HepG2 (cell line): Measurements from ENCODE around the gene TUBA4B. TPM values are rescaled to one million over a fixed set of nuclear protein-coding genes. Genes with fewer than 3 reads are reported as not detected.
A peak's percentile ranks its signal among the peaks of the same experiment; 100 is the strongest.

Experiments used
- ADNP ChIP-seq: sonication (generic); formaldehyde crosslinking; IDR thresholded peaks from 2 replicates; pipeline ENCODE4 v1.4.0; 2020; ENCODE audit warnings: missing genetic modification reagents
- CBX5 ChIP-seq: sonication (generic); formaldehyde crosslinking; IDR thresholded peaks from 2 replicates; pipeline ENCODE4 v1.4.0; 2020; ENCODE audit warnings: missing genetic modification reagents, borderline replicate concordance
- KLF6 ChIP-seq: IDR thresholded peaks from 2 replicates; pipeline ENCODE4 v1.8.0; 2016; ENCODE audit warnings: missing biosample characterization, missing genetic modification reagents
- MNT ChIP-seq: fragments of 450-650 bp; IDR thresholded peaks from 2 replicates; pipeline ENCODE4 v1.6.1; 2016
- REPIN1 ChIP-seq: sonication (generic); formaldehyde crosslinking; IDR thresholded peaks from 2 replicates; pipeline ENCODE4 v1.8.0; 2022; ENCODE audit warnings: missing genetic modification reagents, low read depth, mild to moderate bottlenecking, borderline replicate concordance
- SATB2 ChIP-seq: sonication (generic); formaldehyde crosslinking; IDR thresholded peaks from 2 replicates; pipeline ENCODE4 v1.5.0; 2020; ENCODE audit warnings: missing genetic modification reagents
- SNAPC4 ChIP-seq: sonication (generic); formaldehyde crosslinking; IDR thresholded peaks from 2 replicates; pipeline ENCODE4 v1.4.0; 2020; ENCODE audit warnings: mild to moderate bottlenecking, missing genetic modification reagents
- THAP11 ChIP-seq: IDR thresholded peaks from 2 replicates; pipeline ENCODE4 v1.6.1; 2016; ENCODE audit warnings: missing biosample characterization, missing genetic modification reagents
- ZBTB26 ChIP-seq: IDR thresholded peaks from 2 replicates; pipeline ENCODE4 v1.6.1; 2016; ENCODE audit warnings: missing compliant biosample characterization, missing genetic modification reagents, borderline replicate concordance
- ZIK1 ChIP-seq: sonication (generic); formaldehyde crosslinking; IDR thresholded peaks from 2 replicates; pipeline ENCODE4 v1.5.0; 2020; ENCODE audit warnings: mild to moderate bottlenecking, low read depth, missing genetic modification reagents, borderline replicate concordance
- ZMAT5 ChIP-seq: sonication (generic); formaldehyde crosslinking; IDR thresholded peaks from 2 replicates; pipeline ENCODE4 v1.5.0; 2020; ENCODE audit warnings: mild to moderate bottlenecking, low read depth, missing genetic modification reagents, borderline replicate concordance
- ZNF143 ChIP-seq: sonication (generic); formaldehyde crosslinking; IDR thresholded peaks from 2 replicates; pipeline ENCODE4 v1.4.0; 2020; ENCODE audit warnings: missing genetic modification reagents
- ZNF256 ChIP-seq: sonication (generic); formaldehyde crosslinking; conservative IDR thresholded peaks from 2 replicates; pipeline ENCODE4 v1.4.0; 2020; ENCODE audit warnings: missing genetic modification reagents
- ZNF30 ChIP-seq: sonication (generic); formaldehyde crosslinking; IDR thresholded peaks from 2 replicates; pipeline ENCODE4 v1.5.0; 2020; ENCODE audit warnings: mild to moderate bottlenecking, missing genetic modification reagents
- ZNF510 ChIP-seq: sonication (generic); formaldehyde crosslinking; IDR thresholded peaks from 2 replicates; pipeline ENCODE4 v1.4.0; 2020; ENCODE audit warnings: low read depth, mild to moderate bottlenecking, missing genetic modification reagents
- ZNF546 ChIP-seq: sonication (generic); formaldehyde crosslinking; conservative IDR thresholded peaks from 2 replicates; pipeline ENCODE4 v1.8.1; 2023; ENCODE audit warnings: mild to moderate bottlenecking, missing genetic modification reagents
- ZNF678 ChIP-seq: sonication (generic); formaldehyde crosslinking; IDR thresholded peaks from 2 replicates; pipeline ENCODE4 v1.4.0; 2020; ENCODE audit warnings: mild to moderate bottlenecking, missing genetic modification reagents
- ZNF800 ChIP-seq: sonication (generic); formaldehyde crosslinking; IDR thresholded peaks from 2 replicates; pipeline ENCODE4 v1.4.0; 2020; ENCODE audit warnings: missing genetic modification reagents
- polyA plus RNA-seq, 8 experiments: library from polyadenylated mRNA; depleted of rRNA in 3 of 8; stranded (reverse) in 7 of 8; unstranded in 1 of 8; fragments of >200 nt; fragmentation: Illumina TruSeq in 4 of 8; extraction: Trizol in 4 of 8; gene quantifications; 2 replicates each; pipeline versions ENCODE4 v1.2.1 to v1.2.3, GENCODE V29; 2011 to 2016; ENCODE audit warnings: low read depth in 4 of 8, missing spikeins in 1 of 8, mixed read lengths in 1 of 8; ENCODE audit not compliant: insufficient read depth in 1 of 8
- total RNA-seq, 5 experiments: library from RNA; depleted of rRNA; stranded (reverse); fragments of >200 nt; fragmentation: Illumina TruSeq; extraction: Trizol; gene quantifications; 2 replicates each; pipeline ENCODE4 v1.2.3, GENCODE V29; 2016; ENCODE audit warnings: low read depth in 1 of 5

TUBA4B gene
- total and polyA plus RNA-seq, 2 of the 13 experiments (the other 11 are each of a cell fraction or from before 2014, with no cell fraction given), result 0.18 to 0.22 TPM

GRCh38 chr2:219245148-219245898, 7.7 kb upstream of the TUBA4B start, which contains the start of the genes GLB1L and STK16 (continued):
- 0 out of 2 replicates have a peak, but pooled peaks have one; percentile 82 for TF ChIP-seq SNAPC4 (CRISPR knock-in tag)
- peak; percentile 93 for TF ChIP-seq THAP11
- peak; percentile 33; the same call in 1 of the 2 replicates for TF ChIP-seq REPIN1 (CRISPR knock-in tag)
- no peak for TF ChIP-seq ZNF30 (CRISPR knock-in tag)
- no peak for TF ChIP-seq ZMAT5 (CRISPR knock-in tag)
- TF ChIP-seq ZNF678, result no peak
- TF ChIP-seq ADNP, result no peak
- peak; percentile 78; the same call in 1 of the 2 replicates for TF ChIP-seq SATB2
- TF ChIP-seq ZNF800 (CRISPR knock-in tag), result peak; percentile 64; the same call in 1 of the 2 replicates
- TF ChIP-seq ZIK1 (CRISPR knock-in tag), result 0 out of 2 replicates have a peak, but pooled peaks have one; percentile 34
- peak; percentile 91 for TF ChIP-seq ZNF510 (CRISPR knock-in tag)
- no peak for TF ChIP-seq ZNF256
- TF ChIP-seq MNT, result peak; percentile 34; the same call in 1 of the 2 replicates
- peak; percentile 97 for TF ChIP-seq KLF6
- TF ChIP-seq CBX5 (CRISPR knock-in tag), result peak; percentile 79; the same call in 1 of the 2 replicates
- peak; percentile 65; the same call in 1 of the 2 replicates for TF ChIP-seq ZNF546 (CRISPR knock-in tag)
- peak; percentile 64; the same call in 1 of the 2 replicates for TF ChIP-seq ZNF143
- peak; percentile 70; the same call in 1 of the 2 replicates for TF ChIP-seq ZBTB26 (CRISPR knock-in tag)
